GM12891 (cell line): ENCODE measurements around the gene CEP72. TPM values are rescaled to one million over a fixed set of nuclear protein-coding genes. Genes with fewer than 3 reads are reported as not detected.

Experiments
- DNase-seq: peaks from one replicate; pipeline ENCODE4 v3.0.0; 2011; ENCODE audit warnings: low spot score; ENCODE audit not compliant: insufficient read length
- FAIRE-seq: peaks from 2 replicates; lab custom pipeline; 2011; peaks lifted over from hg19 to GRCh38; lab: Jason Lieb, UNC
- PAX5 ChIP-seq: IDR thresholded peaks from 2 replicates; pipeline ENCODE4 v1.6.1; 2011; ENCODE audit warnings: low read length, moderate library complexity, mild to moderate bottlenecking; ENCODE audit not compliant: insufficient read depth, severe bottlenecking
- POLR2A ChIP-seq: IDR thresholded peaks from 2 replicates; pipeline ENCODE4 v1.6.1; 2011; ENCODE audit warnings: low read depth, low read length, control low read depth
- POLR2AphosphoS5 ChIP-seq: IDR thresholded peaks from 2 replicates; pipeline ENCODE4 v1.6.1; 2011; ENCODE audit warnings: low read depth, low read length, control low read depth
- POU2F2 ChIP-seq: IDR thresholded peaks from 2 replicates; pipeline ENCODE4 v1.6.1; 2011; ENCODE audit warnings: low read depth, mild to moderate bottlenecking, control low read depth, low read length, moderate library complexity
- SPI1 ChIP-seq: IDR thresholded peaks from 2 replicates; pipeline ENCODE4 v1.6.1; 2011; ENCODE audit warnings: low read depth, low read length, control low read depth
- TAF1 ChIP-seq: IDR thresholded peaks from 2 replicates; pipeline ENCODE4 v1.6.1; 2011; ENCODE audit warnings: low read depth, low read length, control low read depth
- polyA plus RNA-seq: library from polyadenylated mRNA; unstranded; fragments of >200 nt; gene quantifications from one replicate; pipeline ENCODE4 v1.2.1, GENCODE V29; 2012; ENCODE audit warnings: low read depth, missing spikeins, inconsistent platforms; ENCODE audit not compliant: missing spikeins

CEP72 gene, protein sequence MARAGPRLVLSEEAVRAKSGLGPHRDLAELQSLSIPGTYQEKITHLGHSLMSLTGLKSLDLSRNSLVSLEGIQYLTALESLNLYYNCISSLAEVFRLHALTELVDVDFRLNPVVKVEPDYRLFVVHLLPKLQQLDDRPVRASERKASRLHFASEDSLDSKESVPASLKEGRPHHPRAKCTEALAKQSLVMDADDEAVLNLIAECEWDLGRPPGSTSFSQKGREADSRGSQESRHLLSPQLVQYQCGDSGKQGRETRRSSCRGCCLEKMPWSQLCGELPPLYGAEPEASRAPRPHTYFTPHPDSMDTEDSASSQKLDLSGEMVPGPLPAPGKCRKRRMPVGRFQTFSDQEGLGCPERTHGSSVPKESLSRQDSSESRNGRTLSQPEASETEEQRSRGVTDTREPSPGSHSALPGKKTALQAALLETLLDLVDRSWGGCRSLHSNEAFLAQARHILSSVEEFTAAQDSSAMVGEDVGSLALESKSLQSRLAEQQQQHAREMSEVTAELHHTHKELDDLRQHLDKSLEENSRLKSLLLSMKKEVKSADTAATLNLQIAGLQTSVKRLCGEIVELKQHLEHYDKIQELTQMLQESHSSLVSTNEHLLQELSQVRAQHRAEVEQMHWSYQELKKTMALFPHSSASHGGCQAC
- polyA plus RNA-seq, result 5.7 TPM

DNA sequence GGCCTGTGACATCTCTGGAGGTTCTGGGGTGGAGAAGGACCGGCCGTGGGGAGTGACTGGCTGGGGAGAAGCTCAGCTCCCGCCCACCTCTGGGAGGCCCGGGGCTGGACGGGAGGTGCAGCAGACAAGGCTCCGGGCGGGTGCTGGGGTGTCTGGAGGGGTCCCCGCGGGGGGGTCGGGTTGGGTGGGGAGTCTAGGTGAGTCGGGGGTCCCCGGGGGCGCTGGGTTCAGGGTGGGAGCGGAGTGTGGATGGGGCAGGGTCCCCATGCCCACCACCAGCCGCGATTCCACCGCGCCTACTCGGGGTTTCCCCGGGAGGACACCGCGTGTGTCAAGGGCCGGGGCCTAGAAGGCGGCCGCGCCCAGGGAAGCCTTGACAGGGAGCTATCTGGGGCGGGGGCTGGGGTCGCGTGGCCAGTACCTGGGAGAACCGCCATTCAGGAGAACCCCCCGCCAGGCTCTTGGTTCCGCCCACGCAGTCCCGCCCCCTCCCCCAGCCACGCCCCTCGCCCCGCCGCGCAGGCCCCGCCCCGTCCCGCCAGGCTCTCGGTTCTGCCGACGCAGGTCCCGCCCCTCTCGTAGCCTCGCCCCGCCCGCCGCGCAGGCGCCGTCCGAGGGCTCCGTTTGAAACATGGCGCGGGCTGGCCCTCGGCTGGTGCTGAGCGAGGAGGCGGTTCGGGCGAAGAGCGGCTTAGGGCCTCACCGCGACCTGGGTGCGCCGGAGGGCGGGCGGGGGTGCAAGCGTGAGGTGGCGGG, at the start of gene CEP72:
Gene CEP72, plus strand, starts transcription at position 610 of the 756 bp plus-strand sequence. Its CDS starts 22 bp downstream, at position 632.
- FAIRE-seq (peak; percentile 69), DNase-seq (peak; percentile 97)
- TF ChIP-seq TAF1 (peak; percentile 45; the same call in 1 of the 2 replicates), PAX5 (no peak)

DNA sequence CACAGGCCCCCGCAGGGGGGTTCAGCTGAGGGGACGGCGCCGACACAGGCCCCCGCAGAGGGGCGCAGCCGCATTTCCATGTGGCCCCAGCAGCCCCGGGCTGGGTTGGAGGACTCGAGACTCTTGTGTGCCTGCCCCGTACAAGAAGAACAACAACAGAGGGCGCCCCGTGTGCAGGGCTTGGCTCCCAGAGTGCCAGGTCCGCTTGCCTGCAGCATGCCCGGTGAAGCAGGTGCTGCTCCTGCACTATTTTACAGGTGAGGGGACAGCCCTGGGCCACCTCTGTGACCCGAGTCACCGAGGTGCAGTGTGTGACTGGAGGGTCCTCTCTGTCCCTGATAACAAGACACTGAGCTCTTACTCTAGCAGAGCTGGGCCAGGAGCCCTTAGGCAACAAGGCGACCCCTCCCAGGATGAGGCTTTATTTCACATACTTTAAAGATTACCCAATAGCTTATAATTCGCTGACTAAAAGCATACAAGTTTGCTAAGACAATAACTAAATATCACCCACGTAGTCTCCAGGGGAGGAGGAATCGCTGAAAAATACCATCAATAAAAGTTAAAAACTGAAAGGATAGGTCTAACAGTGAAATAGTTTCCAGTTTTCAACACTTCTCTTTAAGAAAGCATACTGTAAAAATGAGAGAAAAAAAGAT, 46.2 kb upstream of the CEP72 start:
- FAIRE-seq, result no peak
- TF ChIP-seq POLR2AphosphoS5, result no peak
- no peak for TF ChIP-seq POLR2A
- no peak for TF ChIP-seq PAX5
- TF ChIP-seq POU2F2, result no peak
- TF ChIP-seq SPI1, result no peak
- no peak for TF ChIP-seq TAF1
- DNase-seq, result no peak

DNA sequence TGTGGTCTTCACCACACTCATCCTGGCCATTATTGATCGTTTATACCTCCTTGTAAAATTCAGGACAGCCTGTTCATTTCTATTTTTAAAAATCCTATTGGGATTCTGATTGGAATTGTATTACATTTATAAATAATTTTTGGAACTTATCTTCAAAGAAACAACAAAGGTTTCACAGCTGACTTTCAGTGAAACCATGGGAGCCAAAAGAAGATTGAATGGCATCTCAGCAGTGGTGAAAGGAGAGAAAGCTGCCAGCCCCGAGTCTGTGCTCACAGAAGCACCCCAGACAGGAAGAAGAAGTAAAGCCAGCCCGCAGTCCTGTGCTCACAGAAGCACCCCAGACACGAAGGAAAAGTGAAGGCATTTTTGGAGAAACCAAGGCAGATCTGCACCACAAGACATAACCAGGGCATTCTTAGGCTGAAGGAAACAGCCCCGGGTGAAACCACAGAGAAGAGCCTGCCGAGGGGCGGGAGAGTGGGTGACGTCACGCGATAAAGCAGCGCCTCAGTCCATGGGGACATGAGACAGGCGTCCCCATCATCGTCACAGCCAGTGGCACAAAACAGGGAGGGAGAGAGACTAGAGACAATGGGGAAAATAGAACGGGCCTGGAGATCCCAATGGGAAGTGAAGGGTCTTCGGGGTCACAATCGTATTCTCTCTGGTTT, 45.4 kb upstream of the CEP72 start:
- FAIRE-seq, result no peak
- no peak for TF ChIP-seq POLR2AphosphoS5
- TF ChIP-seq POU2F2, result no peak
- no peak for TF ChIP-seq POLR2A
- DNase-seq, result no peak

GRCh38 chr5:567664-568060, 44.5 kb upstream of the CEP72 start:
- TF ChIP-seq SPI1, result no peak
- no peak for TF ChIP-seq TAF1
- TF ChIP-seq POLR2AphosphoS5, result no peak
- TF ChIP-seq POU2F2, result no peak
- TF ChIP-seq POLR2A, result no peak
- no peak for TF ChIP-seq PAX5
- no peak for FAIRE-seq
- DNase-seq, result no peak

DNA sequence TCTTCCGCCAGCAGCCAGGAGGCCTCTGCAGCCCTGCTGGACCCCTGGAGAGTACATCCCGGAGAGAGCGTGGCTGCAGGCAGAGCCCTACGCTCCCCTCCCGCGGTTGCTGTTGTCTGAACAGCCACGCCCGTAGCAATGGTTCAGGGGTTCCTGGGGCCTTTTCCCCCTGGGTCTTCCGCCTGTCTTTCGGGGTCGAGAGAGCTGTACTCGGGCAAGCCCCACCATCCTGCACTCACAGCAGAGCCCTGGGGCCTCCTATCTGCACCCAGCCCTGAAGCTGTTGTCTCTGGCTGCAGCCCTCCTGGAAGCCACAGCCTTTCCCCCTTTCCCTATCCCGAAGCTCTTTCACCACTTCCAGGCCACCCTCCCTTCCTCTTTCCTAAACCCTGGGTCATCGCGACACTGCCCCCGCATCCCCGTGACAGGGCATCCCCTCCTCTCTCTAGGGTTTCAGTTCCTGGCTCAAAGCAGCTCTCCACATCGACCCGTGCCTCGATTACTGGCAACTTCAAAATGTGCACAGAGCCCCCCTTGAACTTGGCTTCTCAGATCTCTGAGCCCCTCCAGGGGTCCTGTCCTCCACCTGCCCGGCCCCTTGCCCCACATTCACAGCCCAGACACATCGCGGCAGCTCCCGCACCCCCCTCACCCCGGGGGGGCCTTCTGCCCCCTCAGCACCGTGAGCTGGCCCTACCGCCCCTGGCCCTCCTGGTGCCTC, 43.9 kb upstream of the CEP72 start:
- DNase-seq, result no peak
- TF ChIP-seq TAF1 (no peak), POU2F2 (no peak), POLR2A (no peak), PAX5 (no peak)
- FAIRE-seq, result no peak

DNA sequence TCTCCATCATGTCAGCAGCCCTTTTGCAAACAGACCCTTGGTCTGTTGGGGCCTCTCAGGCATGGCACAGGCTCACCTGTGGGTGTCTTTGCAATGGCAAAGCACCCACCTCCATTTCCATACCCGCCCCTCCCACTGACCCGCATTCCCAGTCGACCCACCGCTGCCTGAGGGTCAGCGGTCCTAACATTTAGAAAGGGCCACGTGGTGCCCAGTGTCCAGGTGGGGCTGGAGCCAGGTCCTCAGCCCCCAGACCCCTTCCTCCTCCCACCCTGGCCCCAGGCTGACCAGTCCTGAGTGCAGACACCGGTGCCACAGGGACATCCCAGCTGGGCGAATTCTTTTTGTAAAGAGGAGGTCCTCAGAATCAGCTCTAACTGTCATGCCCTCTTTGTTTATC, 43.3 kb upstream of the CEP72 start:
- DNase-seq, result no peak
- no peak for TF ChIP-seq POLR2AphosphoS5
- TF ChIP-seq POU2F2, result no peak
- no peak for TF ChIP-seq TAF1
- TF ChIP-seq POLR2A, result no peak
- TF ChIP-seq PAX5, result no peak
- no peak for TF ChIP-seq SPI1
- FAIRE-seq, result no peak

DNA sequence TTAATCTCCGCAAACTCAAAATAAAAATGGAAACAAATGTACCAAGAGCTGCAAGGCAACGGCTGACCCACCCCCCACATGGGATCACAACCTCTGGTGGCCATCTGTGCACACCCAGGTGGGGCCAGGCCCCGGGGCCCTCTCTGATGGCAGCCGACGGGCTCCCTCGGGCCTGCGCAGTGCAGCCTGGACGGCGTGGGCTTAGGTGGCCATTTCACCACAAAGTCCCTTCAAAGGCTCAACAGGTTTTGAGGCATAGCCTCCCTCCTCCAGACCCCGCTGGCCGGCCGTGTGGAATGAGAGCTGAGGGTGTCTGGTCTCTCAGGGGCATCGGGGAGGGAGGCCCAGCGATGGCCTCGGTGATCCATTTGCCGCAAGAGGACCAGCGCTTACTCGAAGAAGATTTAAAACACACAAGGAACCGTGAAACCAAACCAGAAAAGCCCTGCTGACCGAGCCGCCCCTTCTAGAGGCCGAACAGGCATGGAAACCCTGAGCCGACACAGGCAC, 42.7 kb upstream of the CEP72 start:
- TF ChIP-seq POLR2A (no peak), PAX5 (no peak), TAF1 (no peak), POU2F2 (no peak), SPI1 (no peak), POLR2AphosphoS5 (no peak)
- DNase-seq, result no peak
- FAIRE-seq, result no peak

DNA sequence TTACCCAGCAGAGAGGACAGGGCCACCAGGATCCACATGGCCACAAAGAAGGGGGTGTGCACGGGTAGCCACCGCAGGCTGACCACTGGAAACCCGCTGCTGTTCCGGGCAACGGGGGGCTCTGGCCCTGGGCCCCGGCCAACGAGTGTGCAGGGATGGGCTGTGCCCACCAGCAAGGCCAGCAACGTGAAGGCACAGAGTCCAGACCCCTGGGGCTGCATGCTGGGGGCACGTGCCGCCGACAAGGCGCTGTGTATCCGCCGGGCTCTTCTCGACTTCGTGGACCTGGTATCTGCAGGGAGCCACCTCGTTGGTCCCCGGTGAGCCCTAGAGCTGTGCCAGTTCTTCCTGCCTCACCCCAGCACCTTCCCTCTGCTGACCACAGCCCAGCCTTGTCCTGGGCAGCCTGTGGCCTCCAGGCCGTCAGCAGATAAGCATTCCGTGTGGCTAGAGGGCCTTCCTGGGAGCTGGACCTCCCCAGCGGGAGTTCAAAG, 42.2 kb upstream of the CEP72 start:
- FAIRE-seq, result no peak
- no peak for DNase-seq
- TF ChIP-seq SPI1 (no peak), POLR2A (no peak), POU2F2 (no peak), PAX5 (no peak), TAF1 (no peak), POLR2AphosphoS5 (no peak)

- TF ChIP-seq PAX5, result no peak
- TF ChIP-seq TAF1, result no peak
- TF ChIP-seq POU2F2, result no peak
- no peak for TF ChIP-seq POLR2AphosphoS5
- TF ChIP-seq SPI1, result no peak
- TF ChIP-seq POLR2A, result no peak
- DNase-seq, result no peak
- no peak for FAIRE-seq
Observed at GRCh38 chr5:570446-570845, 41.7 kb upstream of the CEP72 start.
